HPDE6-E6E7 (cell line): ENCODE measurements around the gene DEGS1.
"Not testable (repeated sequence)": the region's sequence is repeated elsewhere in the genome, so short reads cannot be mapped to it uniquely, and the experiment has no call there.

Experiments used
- DNase-seq: peaks from one replicate; pipeline ENCODE4 v3.0.0; 2011; ENCODE audit warnings: missing footprints; ENCODE audit errors: extremely low spot score

The DEGS1 gene

GRCh38 chr1:224180783-224181452 is 2.1 kb upstream of the DEGS1 start:
- DNase-seq: no peak

- DNase-seq: no peak
Measured at GRCh38 chr1:224181453-224181810, 1.6 kb upstream of the DEGS1 start.

- no peak for DNase-seq
Measured at GRCh38 chr1:224182057-224182865, 779 bp upstream of the DEGS1 start.

- no peak for DNase-seq
Measured at GRCh38 chr1:224183591-224184312, 712 bp downstream of the DEGS1 start.

- DNase-seq: no peak
Measured at GRCh38 chr1:224185208-224185607, 2.2 kb downstream of the DEGS1 start.

GRCh38 chr1:224188286-224188685 is 5.2 kb downstream of the DEGS1 start:
- DNase-seq: no peak

GRCh38 chr1:224189561-224189960 is 6.5 kb downstream of the DEGS1 start:
- no peak for DNase-seq

- DNase-seq: no peak
Measured at GRCh38 chr1:224192082-224192788, 9.2 kb downstream of the DEGS1 start.

GRCh38 chr1:224193319-224193966 is 10.4 kb downstream of the DEGS1 start:
- no peak for DNase-seq

- no peak for DNase-seq
Measured at GRCh38 chr1:224196813-224197600, 14.0 kb downstream of the DEGS1 start.

- DNase-seq: no peak
Measured at GRCh38 chr1:224198572-224198971, 15.5 kb downstream of the DEGS1 start.

- DNase-seq: no peak
Measured at GRCh38 chr1:224199679-224200078, 16.6 kb downstream of the DEGS1 start.

- DNase-seq: no peak
Measured at GRCh38 chr1:224201383-224201782, 18.3 kb downstream of the DEGS1 start.

GRCh38 chr1:224201853-224202252 is 18.8 kb downstream of the DEGS1 start:
- DNase-seq: no peak

GRCh38 chr1:224203243-224204016 is 20.4 kb downstream of the DEGS1 start:
- DNase-seq: no peak

- peak; percentile 47 for DNase-seq
Measured at GRCh38 chr1:224205438-224205840, 22.4 kb downstream of the DEGS1 start.

GRCh38 chr1:224205931-224206538 is 23.0 kb downstream of the DEGS1 start:
- DNase-seq: not testable (repeated sequence)

- DNase-seq: no peak
Measured at GRCh38 chr1:224211206-224211962, 28.3 kb downstream of the DEGS1 start.

GRCh38 chr1:224212618-224213061 is 29.6 kb downstream of the DEGS1 start:
- DNase-seq: no peak
